GM10847 (cell line): ENCODE data around the gene NEDD8.

Source experiments
- POLR2A ChIP-seq: IDR thresholded peaks from 2 replicates; pipeline ENCODE4 v1.6.1; 2011; ENCODE audit not compliant: insufficient read length; ENCODE audit errors: extremely low read depth

Gene NEDD8

DNA sequence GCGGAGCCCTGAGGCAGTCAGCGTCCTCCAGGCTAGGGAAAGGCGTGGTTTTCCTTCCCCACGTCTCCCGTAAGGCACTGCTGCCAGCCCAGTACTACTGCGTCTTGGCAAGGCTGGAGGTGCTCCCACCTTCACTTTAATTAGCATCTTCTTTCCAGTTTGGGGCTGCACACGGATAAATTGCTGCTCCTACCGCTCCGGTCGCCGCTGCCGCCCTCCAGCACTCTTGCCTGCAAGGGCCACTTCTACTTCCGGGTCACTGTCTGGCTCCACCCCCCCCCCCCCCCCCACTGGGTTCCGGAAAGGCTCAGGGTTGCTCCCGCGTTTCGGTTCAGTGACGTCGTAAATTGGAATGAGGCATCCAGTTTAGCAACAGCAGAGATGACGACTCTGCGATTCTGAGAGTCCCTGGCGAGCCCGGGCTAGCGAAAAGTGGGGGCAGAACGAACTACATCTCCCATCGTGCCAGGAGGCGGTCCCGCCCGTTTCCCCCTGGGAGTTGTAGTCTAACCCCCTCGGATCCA, at the start of gene NEDD8:
TSS of gene NEDD8 (minus strand) at position 247 of the 524 bp plus-strand sequence. CDS start at position 147, 100 bp downstream.
- TF ChIP-seq POLR2A, result no peak

DNA sequence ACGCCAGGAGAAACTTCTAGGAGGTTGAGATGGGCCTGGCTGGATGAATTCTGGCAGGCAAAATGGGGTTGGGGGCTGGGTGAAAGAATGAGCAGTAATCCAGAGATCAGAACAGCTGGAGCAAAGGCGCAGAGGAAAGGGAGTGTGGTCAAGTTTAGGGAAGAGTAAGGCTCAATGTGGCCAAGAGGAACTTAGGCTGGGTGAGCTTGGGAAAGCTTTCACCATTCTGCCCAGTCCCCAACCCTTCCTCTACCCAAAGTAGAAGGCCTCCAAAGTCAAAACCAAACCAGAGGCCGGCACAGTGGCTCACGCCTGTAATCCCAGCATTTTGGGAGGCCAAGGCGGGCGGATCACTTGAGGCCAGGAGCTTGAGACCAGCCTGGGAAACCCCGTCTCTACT, 49.5 kb upstream of the NEDD8 start:
- TF ChIP-seq POLR2A, result no peak

DNA sequence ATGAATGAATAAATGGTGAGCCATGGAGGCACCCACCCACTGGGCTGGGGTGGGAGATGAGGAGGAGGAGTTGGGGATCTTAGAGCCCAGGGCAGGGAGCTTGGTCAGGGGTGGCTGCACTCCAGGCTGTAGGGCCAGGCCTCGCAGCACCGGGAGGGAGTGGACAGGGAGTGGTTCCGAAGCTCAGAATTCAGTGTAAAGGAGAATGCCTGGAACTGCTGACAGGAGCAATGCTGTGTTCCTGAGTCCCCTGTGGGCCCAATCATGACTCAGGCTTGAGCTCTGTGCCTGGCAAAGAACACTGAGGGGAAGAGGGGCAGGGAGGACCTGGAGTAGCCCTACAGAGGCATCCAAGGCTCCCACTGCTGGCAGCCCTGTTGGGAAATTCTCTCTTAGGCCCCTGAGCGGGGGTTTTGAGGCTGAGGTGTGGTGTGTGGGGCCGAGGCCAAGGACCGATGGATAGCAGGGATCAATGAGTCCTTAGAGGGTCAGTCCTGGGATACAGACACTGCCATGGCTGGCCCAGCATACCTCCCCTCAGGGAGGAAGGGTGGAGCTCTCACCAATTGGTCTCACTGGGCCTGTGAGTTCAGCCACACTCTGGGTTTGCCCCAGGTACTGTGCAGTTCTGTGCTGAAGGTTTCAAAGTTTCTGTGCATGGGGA, 48.8 kb upstream of the NEDD8 start:
- TF ChIP-seq POLR2A, result no peak

DNA sequence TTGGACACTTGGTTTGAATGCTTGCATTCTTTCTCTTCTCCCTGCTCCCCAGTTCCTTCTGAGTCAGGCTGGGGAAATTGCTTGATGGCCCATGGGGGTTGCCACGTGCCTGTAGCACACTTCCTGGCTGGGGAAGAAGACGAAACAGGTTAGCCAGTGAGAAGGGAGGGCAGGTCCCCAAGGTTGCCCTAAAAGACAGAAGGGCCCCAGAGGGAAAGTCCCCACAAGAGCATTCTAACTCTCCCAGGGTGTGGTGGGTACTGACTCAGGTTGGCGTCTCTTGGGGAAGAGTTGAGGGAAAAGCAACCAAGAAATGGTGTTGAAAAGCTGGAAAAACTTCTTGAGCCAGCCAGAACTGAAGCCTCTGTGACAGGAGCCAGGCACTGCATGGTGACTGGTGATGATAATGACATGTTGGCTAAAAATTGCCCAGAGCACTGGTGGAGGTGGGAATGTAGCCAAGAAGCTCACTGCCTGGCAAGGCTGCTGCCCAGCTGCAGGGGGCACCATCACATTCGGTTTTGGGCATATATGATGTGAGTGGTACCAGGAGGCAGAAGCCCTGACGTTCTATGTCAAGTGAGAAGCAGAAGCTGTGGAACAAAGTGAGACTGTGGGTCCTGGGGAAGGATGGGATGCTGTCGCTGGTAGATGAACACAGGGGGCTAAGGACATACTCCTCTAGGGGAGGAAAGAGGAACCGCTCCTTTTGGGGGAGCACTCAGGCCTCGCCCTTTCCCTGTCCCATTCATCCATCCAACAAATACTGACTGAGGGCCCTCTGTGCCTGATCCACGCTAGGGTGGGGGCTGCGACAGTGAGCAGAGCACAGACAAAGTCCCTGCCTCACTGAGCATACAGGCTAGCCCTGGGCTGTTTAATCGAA, 47.4 kb upstream of the NEDD8 start:
- no peak for TF ChIP-seq POLR2A

DNA sequence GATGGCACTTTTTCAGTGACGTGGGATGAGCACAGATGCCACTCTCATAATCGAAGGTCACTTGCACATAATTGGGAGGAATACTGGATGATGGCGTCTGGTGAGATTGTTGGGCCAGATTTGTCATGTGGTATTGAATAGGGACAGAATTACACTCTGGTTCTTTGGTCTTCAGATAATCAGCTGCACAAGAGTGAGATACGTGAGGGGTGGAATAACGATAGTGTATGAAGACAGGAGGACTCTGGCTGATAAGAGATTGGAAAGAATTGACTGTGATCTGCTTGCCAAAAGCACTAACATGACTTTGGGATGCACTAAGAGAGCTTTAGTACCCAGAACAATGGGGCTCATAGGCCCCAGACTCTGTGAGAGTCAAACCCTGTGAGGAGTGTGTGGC, 46.3 kb upstream of the NEDD8 start:
- TF ChIP-seq POLR2A, result no peak

DNA sequence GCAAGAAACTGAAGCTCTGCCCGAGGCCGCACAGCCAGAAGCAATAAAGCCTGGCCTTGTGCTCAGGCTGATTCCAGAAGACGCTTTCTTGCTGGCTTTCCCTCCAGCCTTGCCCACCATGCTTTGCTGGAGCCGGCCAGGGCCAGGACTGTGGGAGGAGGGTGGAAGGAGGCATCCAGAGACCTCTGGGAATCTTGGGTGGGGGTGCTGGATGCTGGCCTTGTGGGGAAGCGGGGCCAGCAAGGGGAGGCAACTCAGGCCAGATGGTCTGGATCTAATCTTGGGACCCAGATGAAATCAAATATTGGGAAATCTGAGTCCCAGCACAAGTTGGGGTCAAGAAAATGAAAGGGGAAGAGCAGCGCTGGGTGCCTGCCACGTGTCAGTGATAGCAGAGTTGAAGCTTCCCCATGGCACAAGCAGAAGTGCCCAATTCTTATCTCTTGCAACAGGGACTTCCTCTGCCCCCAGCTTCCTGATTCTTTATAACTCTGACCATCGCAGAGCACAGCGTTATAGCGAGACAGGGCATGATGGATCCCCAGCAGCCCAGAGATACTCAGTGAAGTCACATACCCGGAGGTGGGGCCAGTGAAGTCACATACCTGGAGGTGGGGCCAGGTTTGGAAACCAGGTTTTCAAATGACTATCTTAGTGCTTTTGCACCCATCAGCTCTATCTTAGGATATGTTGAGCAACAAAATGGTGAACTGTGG, 45.6 kb upstream of the NEDD8 start:
- no peak for TF ChIP-seq POLR2A

DNA sequence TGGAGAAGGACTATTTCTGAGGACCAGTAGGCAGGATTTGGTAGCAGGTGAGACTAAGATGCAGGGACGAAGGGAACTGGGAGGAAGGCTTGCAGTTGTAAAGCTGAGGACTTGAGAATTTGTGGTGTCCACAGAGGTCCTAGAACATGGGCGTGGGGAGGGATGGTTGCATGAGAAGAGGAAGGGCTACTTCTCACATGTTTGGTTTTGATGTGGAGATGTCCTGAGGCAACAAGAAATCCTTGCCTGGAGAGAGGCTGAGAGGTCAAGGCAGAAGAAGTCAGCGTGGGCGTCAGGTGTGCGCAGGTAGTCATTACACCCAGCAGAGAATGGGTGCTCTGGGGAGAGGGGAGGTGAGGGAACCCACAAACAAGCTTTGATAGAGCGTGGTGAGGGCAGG, 44.9 kb upstream of the NEDD8 start:
- TF ChIP-seq POLR2A, result no peak

DNA sequence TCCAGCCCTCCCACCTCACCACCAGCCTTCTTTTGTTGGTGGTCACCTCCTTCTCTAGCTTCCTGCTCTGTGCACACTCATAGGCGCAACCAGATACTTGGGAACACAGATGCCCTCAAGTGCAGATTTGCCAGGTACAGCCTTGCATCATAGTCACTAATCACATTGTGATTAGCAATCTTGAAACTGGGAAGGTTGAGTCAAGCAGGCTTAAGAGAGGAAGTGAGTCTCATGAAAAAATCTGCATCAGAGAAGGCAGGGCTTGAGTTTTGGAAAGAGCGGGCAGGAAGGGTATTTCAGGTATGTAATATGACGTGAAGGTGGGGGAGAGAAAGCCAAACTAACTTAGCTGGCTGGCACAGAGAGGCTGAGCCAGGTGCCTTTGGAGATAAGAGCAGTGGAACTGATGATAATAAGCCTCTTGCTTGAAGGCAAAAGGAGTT, 42.0 kb upstream of the NEDD8 start:
- no peak for TF ChIP-seq POLR2A

DNA sequence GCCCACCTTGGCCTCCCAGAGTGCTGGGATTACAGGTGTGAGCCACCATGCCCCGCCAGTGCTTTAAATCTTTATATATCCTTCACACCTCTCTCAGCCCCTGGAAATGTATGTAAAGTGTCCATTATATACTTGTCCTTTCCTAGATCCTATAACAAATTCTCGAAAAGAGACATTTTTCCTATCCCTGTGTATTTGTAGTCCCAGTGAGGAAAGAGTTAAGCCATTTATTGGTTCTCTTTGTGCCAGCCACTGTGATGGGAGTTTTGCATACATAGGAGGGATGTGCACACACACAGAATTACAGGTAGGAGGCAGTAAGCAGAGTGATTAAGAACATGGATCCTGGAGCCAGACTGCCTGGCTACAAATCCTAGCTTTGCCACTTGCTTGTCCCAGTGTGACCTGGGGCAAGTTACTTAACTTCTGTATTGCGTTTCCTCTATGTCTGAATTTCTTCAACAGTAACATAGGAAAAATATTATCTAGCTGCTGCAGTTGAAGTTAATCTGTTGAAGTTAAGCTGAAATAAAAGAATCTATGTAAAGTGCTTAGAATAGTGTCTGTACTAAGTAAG, 41.3 kb upstream of the NEDD8 start:
- no peak for TF ChIP-seq POLR2A

DNA sequence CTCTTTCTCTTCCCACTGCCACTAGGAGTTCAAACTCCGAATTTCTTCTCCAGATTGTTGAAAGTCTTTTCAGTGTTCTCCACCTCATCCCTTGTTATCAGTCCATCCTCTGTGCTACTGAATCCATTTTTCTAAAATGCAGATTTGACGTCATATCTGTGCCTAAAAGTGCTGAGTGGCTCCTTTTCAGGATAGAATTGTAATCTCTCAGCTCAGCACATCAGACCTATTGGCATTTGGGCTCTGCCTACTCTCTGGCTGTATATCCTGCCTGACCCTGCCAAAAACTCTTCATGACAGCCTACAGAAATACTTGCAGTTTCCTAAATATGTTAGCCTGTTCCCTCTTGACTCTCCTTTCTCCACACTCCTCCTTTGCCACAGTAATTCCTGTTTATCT, 40.3 kb upstream of the NEDD8 start:
- TF ChIP-seq POLR2A, result no peak

DNA sequence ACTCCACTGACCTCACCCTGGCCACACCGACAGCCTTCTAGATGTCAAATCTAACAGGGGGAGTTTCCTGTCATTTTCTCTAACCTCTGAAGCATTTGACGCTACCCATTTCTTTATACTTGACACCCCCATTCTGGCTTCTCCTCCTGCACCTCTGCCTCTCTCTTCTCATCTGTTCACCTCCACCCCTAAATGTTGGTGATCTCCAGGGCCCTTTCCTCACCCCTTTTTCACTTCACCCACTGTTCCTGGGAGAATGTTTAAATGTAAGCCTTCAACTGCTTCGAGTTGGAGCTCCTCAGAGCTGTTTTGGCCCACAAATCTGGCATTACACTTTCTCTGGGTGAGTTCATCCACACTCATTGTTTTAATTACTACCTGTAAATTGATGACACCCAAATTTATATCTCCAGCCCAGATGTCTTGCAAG, 39.7 kb upstream of the NEDD8 start:
- TF ChIP-seq POLR2A, result no peak

DNA sequence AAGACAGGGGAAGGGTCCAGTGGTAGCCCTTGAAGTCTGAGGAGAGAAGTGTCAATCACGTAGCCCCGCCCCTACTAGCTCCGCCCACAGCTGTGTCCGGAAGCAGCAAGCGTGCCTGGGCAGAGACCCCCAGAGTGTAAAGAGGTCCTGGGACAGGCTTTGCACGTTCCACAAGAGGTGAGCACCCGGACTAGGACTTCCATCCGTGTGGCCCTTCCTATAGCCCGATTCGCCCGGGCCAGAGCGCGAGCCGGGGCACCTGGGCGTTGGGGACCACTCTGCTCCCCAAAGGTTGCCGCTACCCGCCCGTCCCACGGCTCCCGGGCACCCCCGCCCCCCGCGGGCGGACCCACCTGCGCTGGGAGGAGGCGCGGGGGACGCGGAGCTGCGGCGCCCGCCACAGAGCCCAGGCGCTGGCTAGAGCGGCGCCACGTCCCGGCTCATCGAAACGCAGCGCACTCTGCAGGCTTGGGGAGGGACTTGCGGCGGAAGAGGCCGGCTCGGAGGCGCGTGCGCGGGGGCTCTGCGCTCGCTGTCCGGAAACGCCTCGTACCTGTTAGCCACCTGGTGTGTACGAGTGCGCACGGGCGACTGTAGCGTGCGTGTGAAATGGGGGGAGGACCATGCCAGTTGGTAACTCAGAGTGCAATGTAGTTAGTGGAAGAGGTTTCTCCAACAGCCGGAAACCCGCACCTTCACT, 39.1 kb upstream of the NEDD8 start, which contains the start of gene RABGGTA:
TSS of gene RABGGTA (minus strand) at position 464 of the 700 bp plus-strand sequence. CDS start 482 bp downstream, outside the sequence.
- TF ChIP-seq POLR2A, result peak; percentile 82

DNA sequence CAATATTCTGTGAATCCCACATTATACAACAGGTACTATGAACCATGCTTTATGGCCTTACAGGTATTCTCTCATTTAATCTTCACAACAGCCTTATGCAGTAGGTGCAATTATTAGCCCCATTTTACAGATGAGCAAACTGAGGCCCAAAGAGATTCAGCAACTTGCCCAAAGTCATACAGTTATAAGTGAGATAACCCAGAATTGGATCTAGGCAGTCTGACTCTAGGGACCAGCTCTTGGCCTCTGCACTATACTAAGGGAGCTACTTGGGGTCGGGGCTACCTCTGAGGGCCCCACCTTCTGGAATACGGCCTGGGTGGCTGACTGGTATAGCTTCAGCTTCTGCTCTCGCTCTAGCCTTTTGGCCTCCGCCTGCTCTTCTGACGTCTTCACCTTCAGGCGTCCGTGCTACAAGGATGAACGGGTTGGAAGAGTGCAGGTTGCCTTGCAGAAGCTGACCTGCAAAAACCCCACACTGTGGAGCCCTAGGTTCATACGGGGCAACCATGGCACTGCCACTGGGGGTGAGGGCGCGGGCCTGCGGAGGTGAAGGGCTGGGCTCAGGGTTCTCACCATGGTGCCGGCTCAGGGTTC, 38.5 kb upstream of the NEDD8 start:
- TF ChIP-seq POLR2A, result no peak
